HG03558 (cell line): ENCODE measurements around the gene RIOK2.
"Not testable (repeated sequence)": the region's sequence is repeated elsewhere in the genome, so short reads cannot be mapped to it uniquely, and the experiment has no call there.

Source experiments
- ATAC-seq: cut with Tn5 transposase; IDR thresholded peaks from one replicate; pipeline ENCODE4 v1.9.1; 2021; ENCODE audit warnings: moderate number of reproducible peaks; ENCODE audit not compliant: unreplicated experiment; ENCODE audit errors: extremely low read depth

Gene RIOK2

DNA sequence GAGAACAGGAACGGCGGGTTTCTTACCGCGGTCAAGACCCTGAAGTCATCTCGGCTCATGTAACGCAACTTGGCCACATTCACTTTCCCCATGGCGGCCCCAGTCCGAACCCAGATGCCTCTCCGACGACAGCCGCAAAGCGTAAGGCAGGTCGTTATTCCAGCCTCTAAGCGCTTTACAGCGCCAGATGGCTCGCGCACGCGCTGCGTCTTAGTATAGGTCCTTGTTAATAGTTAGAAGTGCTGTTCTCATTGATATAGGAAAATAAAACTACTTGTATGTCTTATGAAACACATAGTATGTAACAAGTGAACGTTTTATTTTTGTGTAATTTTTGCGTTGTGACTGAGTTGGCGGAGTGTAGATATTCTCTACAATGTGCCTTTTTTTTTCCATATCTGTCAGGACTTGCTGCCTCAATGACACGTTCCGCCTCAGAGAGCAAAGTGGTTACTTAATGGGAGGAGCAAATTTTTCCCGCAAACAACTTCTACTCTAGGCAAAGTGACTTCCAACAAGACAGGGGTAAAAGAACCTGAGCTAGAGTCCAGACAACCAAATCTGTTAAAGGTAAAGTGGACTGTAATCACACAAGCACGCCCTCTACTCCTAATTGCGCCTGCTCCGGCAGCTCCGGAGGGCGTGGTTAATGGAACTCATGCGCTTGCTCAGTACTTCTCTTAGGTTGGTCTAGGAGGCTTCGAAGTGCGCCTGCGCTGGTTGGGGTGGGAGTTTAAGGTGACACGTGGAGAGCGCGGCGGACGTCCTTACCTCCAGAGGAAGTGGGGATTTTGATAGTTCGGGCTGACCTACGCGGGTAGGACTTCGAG lies at the start of gene RIOK2:
TSS of gene RIOK2 (minus strand) at position 148 of the 830 bp plus-strand sequence. CDS start at position 92, 56 bp downstream.
- peak; percentile 87 for ATAC-seq

- ATAC-seq: peak; percentile 78
Measured at GRCh38 chr5:97231025-97231636, 48.1 kb upstream of the RIOK2 start.

- ATAC-seq: no peak
Measured at GRCh38 chr5:97229688-97230285, 46.7 kb upstream of the RIOK2 start.

DNA sequence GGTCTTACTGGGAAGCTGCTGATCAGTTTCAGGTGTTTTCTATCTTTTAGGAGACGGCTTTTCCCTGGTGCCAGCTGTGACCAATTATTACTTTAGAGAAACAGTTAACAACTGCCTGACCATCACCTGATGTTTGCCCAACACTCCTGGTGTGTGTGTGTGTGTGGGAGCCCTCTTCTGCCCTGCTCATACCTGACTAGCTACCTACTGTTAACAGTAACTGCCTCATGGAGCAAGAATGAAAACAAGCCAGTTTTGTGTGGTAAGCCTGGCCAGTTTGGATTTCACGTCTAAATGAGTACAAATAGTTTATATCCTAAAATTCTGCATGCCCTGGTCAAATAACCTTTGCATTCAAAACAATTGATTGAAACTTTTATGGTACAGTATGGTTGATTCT lies 46.1 kb upstream of the RIOK2 start:
- ATAC-seq: no peak

- ATAC-seq: no peak
Measured at GRCh38 chr5:97225222-97225621, 42.2 kb upstream of the RIOK2 start.

DNA sequence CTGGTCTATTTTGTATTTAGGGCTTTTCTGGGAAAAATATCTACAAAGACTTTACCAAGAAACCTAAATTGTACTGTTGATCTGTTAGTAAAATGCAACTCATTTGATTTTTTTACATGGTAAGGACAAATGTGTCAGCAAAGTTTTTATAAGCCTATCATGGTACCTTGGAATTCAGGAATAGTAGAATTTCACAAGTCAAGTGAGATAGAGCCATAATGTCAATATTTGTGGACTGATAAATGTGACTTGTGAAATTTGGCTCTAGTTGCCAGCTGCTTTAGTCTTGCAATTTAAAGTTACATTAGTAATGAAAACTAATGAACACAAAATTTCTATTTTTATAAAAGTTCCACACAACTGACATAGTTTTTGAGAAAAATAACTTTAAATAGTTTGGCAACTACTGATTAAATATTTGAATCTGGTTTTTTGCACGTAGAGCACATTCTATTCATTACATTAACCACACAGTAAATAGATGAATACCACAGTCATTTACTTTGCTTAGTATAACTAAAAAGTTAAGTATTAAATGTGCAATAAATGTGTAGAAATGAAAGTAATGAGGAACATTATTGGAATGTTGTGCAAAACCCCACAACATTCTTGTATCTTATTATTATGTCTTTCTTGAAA lies 41.2 kb upstream of the RIOK2 start:
- ATAC-seq: no peak

DNA sequence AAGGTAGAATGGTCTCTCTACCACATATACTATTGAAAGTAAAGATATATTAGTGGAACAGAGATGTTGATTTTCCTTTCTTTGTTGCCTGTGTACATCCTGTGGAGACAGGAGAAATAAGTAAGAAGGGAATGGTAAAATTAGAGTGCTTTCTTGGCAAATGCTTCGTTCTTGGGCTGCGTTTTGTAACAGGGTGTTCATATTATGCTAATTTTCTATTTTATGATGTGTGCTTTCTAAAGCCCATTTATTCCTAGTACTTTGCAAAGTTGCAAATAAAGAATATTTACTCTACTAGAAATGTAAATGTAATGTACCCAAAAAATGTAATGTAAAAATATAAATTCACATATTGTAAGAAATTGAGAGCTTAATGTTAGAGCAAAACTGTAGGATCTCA lies 40.5 kb upstream of the RIOK2 start:
- ATAC-seq: no peak

DNA sequence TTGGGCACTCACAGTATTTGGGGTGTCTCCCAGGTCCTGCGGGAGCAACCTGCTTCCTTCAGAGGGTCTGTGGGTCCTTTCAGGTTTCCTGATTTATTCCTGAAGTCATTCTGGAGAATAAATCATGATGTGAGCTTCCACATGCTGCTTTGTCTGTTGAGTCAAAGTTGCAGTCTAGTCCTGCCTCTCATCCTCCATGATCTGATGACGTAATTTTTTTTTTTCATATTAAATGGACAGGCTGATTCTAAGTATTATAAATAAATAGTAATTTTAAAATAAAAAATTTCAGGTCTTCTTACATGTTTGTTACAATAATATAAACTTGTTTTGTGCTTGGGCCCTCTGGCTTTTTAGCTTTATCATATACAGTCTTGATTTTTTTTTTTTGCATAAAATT lies 26.3 kb upstream of the RIOK2 start:
- ATAC-seq: no peak

DNA sequence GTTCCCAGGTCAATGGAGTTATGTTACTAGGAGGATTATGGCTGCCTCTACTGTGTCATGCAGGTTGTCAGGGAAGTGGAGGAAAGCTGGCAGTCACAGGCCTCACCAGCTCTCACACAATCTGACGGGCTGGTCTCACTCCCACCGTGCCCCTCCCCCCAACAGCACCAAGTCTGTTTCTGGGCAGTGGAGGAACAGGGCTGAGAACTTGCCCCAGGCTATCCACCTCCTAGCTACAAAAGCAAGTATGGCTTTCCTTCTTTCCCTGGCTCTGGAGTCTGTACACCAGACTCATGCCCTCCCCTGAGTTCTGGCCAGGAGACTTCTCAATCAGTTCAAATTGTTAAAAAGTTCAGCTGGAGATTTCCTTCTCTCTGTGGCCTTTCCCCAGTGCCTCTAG lies 25.7 kb upstream of the RIOK2 start:
- ATAC-seq: no peak

DNA sequence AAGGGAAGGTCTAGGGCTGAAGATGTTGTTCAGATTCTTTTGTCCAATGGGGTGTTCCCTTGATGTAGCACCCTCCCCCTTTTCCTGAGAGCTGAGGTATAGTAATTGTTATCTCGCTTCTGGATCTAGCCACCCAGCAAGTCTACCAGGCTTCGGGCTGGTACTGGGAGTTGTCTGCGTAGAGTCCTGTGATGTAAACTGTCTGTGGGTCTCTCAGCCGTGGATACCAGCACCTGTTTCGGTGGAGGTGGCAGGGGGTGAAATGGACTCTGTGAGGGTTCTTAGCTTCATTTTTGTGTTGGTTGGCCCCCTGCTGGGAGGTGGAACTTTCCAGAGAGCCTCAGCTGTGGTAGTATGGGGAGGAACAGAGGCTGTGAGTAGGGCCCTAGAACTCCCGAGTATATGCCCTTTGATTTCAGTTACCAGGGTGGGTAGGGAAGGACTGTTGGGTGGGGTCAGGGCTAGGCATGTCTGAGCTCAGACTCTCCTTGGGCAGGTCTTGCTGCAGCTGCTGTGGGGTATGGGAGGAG lies 25.2 kb upstream of the RIOK2 start:
- no peak for ATAC-seq

- no peak for ATAC-seq
Measured at GRCh38 chr5:97194366-97194765, 11.3 kb upstream of the RIOK2 start.

- ATAC-seq: no peak
Measured at GRCh38 chr5:97193355-97193688, 10.3 kb upstream of the RIOK2 start.

DNA sequence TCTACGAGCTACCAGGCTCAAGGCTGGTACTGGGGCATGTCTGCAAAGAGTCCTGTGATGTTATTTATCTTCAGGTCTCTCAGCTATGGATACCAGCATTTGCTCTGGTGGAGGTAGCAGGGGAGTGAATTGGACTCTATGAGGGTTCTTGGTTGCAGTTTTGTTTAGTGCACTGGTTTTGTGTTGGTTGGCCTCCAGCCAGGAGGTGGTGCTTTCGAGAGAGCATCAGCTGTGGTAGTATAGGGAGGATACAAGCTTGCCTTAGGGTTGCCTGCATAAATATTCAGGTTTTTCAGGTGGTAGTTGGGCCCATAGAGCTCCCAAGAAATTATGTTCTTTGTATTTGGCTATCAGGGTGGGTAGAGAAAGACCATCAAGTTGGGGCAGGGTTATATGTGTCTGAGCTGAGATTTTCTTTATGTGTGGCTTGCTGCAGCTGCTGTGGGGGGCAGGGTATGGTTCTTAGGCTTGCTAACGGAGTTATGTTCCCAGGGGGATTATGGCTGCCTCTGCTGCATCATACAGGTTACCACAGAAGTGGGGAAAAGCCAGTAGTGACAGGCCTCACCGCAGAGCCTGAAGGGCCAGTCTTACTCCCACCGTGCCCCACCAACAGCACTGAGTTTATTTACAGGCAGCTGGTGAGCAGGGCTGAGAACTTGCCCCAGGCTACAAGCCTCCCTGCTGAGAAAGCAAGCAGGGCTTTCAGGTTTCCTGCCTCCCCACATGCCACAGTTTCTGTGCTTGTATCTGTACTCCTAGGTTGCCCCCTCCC lies 9.7 kb upstream of the RIOK2 start:
- peak; percentile 36 for ATAC-seq

- ATAC-seq: no peak
Measured at GRCh38 chr5:97191893-97192292, 8.8 kb upstream of the RIOK2 start.

GRCh38 chr5:97189523-97189922 lies 6.5 kb upstream of the RIOK2 start:
- not testable (repeated sequence) for ATAC-seq

GRCh38 chr5:97183930-97184213 lies 825 bp upstream of the RIOK2 start:
- ATAC-seq: no peak

DNA sequence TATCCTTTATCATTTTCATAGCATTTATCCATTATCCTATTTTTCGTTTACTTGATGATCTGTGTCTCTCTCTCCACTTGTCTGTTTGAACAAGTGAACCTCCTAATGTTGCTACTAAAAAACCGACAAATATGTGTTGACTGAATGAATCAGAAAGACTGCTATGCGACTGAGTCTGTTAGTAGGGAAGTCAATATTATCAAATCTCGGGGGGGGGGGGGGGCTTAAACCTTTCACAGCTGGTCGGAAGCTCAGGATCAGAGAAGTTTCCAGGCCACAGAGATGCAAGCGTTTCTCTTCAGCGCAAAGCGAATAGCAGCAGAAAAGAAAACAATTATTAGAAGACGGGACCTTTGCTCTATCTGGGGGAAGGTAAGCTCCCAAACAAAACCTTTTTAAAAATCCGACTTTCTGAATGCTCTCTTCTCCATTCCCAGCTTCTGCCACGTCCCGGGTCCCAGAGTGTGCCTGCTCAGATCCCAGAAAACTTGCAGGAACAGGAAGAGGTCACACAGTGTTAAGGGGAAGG lies 412 bp downstream of the RIOK2 start:
- ATAC-seq: no peak

GRCh38 chr5:97181856-97182545 lies 1.0 kb downstream of the RIOK2 start:
- ATAC-seq: no peak

- not testable (repeated sequence) for ATAC-seq
Measured at GRCh38 chr5:97179457-97179856, 3.6 kb downstream of the RIOK2 start.
